ENCODE results near the gene FAM200B. TPM values are rescaled to one million over a fixed set of nuclear protein-coding genes. Genes with fewer than 3 reads are reported as not detected.

Gene FAM200B
- total RNA-seq, 6 experiments from 2014 or later = 26.0 to 36.2 (median 34.3) TPM

DNA sequence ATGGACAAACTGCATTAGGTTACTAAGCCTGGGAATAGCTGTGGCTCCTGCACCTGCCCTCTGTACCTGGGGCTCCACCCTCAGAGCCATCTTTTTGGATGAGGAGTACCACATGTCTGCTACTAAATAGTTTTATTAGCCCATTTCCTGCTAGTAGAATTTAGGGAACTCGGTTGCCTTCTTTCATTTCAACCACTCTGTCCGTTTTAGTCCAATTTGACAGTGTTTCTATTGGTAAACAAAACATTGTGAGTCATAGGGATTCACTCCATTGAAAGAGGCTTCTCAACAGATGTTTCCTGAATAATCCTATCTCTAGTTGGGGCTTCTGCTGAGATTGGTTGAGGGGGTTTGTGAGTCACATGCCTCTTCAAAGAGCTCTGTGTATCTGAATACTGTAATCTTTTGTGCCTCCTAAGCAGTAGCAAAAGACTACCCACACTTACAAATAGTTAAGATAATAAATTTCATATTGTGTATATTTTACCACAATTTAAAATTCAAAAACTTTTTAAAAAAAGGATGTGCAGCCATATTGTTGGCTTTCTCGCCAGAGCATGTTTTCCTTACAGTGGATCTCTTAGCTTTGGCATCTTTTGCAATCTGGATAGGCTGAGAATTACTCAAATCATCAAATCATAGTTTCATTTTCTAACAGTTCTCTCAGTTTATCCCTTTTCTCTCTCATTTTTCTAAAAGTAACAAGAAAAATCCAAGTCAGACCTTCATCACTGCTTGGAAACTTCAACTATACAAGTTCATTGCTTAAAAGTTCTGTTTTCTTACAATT is 9.9 kb downstream of the FAM200B start:
- Mint-ChIP-seq H3K27me3 (ENCODE audit: insufficient read depth) (no peaks in the 10 kb centered on the region; the same call in none of the 2 replicates), H3K27ac (peak overlapping the region; percentile 79), H3K36me3 (ENCODE audit: low read depth) (peaks cover 31% of the 10 kb centered on the region), H3K9me3 (no peaks in the 10 kb centered on the region), H3K4me1 (ENCODE audit: low read depth) (peaks cover 86% of the 10 kb centered on the region), H3K4me3 (peak overlapping the region; percentile 63)
- DNase-seq = peak; percentile 67
- TF ChIP-seq, protein P1, sequence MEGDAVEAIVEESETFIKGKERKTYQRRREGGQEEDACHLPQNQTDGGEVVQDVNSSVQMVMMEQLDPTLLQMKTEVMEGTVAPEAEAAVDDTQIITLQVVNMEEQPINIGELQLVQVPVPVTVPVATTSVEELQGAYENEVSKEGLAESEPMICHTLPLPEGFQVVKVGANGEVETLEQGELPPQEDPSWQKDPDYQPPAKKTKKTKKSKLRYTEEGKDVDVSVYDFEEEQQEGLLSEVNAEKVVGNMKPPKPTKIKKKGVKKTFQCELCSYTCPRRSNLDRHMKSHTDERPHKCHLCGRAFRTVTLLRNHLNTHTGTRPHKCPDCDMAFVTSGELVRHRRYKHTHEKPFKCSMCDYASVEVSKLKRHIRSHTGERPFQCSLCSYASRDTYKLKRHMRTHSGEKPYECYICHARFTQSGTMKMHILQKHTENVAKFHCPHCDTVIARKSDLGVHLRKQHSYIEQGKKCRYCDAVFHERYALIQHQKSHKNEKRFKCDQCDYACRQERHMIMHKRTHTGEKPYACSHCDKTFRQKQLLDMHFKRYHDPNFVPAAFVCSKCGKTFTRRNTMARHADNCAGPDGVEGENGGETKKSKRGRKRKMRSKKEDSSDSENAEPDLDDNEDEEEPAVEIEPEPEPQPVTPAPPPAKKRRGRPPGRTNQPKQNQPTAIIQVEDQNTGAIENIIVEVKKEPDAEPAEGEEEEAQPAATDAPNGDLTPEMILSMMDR (IDR thresholded peaks at IDR 0.05) = no peak

DNA sequence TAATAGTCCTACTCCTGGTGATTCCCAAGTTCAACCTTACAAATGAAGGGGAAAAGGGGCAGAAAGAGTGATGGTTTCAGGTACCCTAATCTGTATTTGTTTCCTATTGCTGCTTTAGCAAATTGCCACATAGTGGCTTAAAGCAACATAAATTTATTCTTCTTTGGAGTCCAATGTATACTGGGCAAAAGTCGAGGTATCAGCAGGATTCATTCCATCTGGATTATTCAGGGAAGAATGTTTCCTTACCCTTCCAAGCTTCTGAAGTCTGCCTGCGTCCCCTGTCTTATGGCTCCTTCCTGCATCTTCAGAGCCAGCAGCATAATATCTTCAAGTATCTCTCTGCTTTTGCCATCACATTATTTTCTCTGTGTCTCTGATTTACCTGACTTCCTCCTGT is 11.0 kb downstream of the FAM200B start:
- Mint-ChIP-seq H3K4me3 (no peak overlapping the region; the same call in 1 of the 2 replicates), H3K36me3 (ENCODE audit: low read depth) (peaks cover 27% of the 10 kb centered on the region), H3K4me1 (ENCODE audit: low read depth) (peaks cover 87% of the 10 kb centered on the region), H3K27ac (peak overlapping the region; percentile 57; the same call in 1 of the 2 replicates), H3K9me3 (no peaks in the 10 kb centered on the region), H3K27me3 (ENCODE audit: insufficient read depth) (no peaks in the 10 kb centered on the region; the same call in none of the 2 replicates)
- no peak for DNase-seq
- TF ChIP-seq, protein P1 (IDR thresholded peaks at IDR 0.05) = no peak

DNA sequence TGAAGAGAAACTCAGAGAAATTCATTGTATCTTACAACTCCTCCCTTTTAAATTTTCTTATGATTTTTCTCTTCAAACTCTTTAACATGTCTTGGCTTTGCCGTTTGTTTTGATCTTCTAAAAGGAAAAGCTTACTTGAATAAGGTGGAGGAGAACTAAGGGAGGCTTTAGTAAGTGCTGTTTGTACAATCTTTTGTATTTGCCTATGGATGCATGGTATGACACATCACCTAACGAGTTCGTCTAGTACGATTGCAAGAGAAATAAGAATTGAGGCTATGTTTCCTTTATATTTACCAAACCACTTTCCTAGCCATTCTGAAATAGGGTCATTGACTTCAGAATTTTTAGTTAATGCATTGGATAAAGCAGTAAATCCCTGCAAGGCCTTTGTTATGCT is 12.8 kb downstream of the FAM200B start:
- H3K9me3 Mint-ChIP-seq = no peaks in the 10 kb centered on the region
- H3K4me1 Mint-ChIP-seq (ENCODE audit: low read depth) = peaks cover 69% of the 10 kb centered on the region
- DNase-seq = no peak
- no peak overlapping the region for H3K4me3 Mint-ChIP-seq
- H3K36me3 Mint-ChIP-seq (ENCODE audit: low read depth) = peaks cover 16% of the 10 kb centered on the region
- TF ChIP-seq, protein P1 (IDR thresholded peaks at IDR 0.05) = no peak
- H3K27me3 Mint-ChIP-seq (ENCODE audit: insufficient read depth) = no peaks in the 10 kb centered on the region; the same call in none of the 2 replicates
- H3K27ac Mint-ChIP-seq = no peak overlapping the region

DNA sequence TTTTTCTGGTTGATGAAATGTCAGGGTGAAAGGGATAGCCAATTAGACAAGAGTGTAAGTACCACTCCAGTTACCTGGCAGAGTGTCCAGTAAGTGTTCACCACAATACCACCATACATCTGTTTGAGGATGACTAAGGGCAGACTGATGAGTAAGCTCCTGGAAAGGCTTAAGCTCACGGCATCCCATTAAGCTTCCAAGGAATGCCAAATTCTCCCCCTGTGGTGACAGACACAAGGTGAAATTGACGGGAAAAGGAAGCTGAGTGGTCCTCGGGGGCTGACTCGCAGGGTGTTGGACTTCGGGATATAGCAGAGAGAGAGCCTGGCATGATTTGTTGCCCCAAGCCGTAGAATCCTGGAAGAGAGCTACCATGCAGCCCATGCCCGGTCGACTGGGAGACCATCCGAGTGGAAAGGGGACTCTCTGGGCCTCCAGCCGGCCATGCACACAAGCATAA is 13.6 kb downstream of the FAM200B start:
- peak overlapping the region; percentile 44 for H3K4me3 Mint-ChIP-seq
- H3K27me3 Mint-ChIP-seq (ENCODE audit: insufficient read depth) = no peaks in the 10 kb centered on the region; the same call in none of the 2 replicates
- H3K9me3 Mint-ChIP-seq = no peaks in the 10 kb centered on the region
- H3K36me3 Mint-ChIP-seq (ENCODE audit: low read depth) = peaks cover 16% of the 10 kb centered on the region
- DNase-seq = peak; percentile 92
- H3K27ac Mint-ChIP-seq = peak overlapping the region; percentile 79
- TF ChIP-seq, protein P1 (IDR thresholded peaks at IDR 0.05) = peak; percentile 25; the same call in 1 of the 2 replicates
- peaks cover 60% of the 10 kb centered on the region for H3K4me1 Mint-ChIP-seq (ENCODE audit: low read depth)

DNA sequence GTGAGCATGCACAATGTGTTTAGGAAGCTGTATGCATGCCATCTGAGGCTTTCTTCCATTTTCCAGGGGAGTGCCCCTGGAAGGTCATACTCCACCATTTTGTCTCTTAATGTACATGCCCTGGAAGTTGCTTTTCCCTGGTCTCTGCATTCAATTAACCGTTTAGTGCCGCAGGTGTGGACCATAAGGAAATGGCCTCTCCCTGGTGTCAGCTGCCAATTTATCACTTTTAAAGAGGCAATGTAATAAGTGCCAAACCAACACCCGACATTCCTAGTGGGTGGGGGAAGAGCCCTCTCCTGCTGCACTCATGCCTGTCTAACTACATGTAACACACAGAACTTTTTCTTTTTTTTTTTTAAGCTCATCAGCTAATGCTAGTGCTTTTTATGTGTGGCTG is 14.1 kb downstream of the FAM200B start:
- TF ChIP-seq, protein P1 (IDR thresholded peaks at IDR 0.05) = no peak
- H3K9me3 Mint-ChIP-seq = no peaks in the 10 kb centered on the region
- no peak overlapping the region; the same call in none of the 2 replicates for H3K27ac Mint-ChIP-seq
- no peak for DNase-seq
- peak overlapping the region; percentile 44 for H3K4me3 Mint-ChIP-seq
- peaks cover 16% of the 10 kb centered on the region for H3K36me3 Mint-ChIP-seq (ENCODE audit: low read depth)
- H3K4me1 Mint-ChIP-seq (ENCODE audit: low read depth) = peaks cover 56% of the 10 kb centered on the region
- no peaks in the 10 kb centered on the region; the same call in none of the 2 replicates for H3K27me3 Mint-ChIP-seq (ENCODE audit: insufficient read depth)
